A172 (cell line): Measurements from ENCODE around the gene DIP2C. TPM values are rescaled to one million over a fixed set of nuclear protein-coding genes. Genes with fewer than 3 reads are reported as not detected.

Experiments
- DNase-seq: peaks from one replicate; pipeline ENCODE4 v3.0.0-alpha.2; 2015; ENCODE audit warnings: low spot score
- total RNA-seq: library from RNA; depleted of rRNA; stranded (reverse); fragments of >200 nt; shearing (Covaris generic); gene quantifications from 2 replicates; pipeline ENCODE4 v1.2.3, GENCODE V29; 2014

The DIP2C gene
- total RNA-seq, 1 experiment from 2014 or later: 12.8 TPM

- no peak for DNase-seq
Measured at GRCh38 chr10:627032-627992, 62.2 kb downstream of the DIP2C start.

DNA sequence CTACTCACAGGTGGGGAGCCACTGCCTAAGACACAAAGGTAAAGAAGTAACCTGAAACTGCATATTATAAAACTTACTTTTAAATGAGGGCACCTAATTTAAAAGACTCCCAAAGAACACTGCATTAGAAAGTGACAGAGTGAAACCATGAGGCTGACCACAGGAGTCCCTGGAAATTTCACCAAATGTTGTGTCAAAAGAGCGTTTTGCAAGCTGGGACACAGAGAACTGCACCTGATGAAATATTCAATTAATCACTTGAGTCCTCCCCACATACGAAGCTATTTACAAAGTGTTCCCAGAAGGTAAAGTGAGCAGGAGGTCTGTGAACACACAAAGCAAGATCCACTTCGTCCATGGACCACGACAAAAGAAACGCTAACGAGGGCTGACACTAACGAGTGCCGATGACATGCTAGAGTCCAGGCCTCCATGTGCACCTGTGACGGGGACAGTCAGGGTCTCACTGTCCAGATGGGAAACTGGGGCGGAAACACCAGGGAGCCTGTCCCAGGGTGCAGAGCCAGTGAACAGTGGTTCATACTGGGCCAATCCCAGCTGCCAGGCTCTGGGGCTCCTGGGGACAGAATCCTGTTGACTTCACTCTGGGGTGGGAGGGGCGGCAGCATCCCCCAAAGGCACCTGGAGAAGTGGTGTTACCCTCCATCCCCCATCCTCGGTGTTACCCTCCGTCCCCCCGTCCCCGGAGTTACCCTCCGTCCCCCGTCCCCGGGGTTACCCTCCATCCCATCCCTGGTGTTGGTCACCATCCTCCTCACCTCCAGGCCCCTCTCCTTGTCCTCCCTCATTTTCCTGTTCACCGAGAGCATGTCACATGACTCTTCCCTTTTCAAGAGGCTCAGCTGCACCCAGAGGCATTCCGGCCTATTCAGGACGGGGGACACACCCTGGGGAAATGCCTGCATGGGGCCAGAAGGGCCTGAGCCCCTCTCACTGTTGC, 63.4 kb downstream of the DIP2C start:
- no peak for DNase-seq

- no peak for DNase-seq
Measured at GRCh38 chr10:625333-625696, 64.2 kb downstream of the DIP2C start.

DNA sequence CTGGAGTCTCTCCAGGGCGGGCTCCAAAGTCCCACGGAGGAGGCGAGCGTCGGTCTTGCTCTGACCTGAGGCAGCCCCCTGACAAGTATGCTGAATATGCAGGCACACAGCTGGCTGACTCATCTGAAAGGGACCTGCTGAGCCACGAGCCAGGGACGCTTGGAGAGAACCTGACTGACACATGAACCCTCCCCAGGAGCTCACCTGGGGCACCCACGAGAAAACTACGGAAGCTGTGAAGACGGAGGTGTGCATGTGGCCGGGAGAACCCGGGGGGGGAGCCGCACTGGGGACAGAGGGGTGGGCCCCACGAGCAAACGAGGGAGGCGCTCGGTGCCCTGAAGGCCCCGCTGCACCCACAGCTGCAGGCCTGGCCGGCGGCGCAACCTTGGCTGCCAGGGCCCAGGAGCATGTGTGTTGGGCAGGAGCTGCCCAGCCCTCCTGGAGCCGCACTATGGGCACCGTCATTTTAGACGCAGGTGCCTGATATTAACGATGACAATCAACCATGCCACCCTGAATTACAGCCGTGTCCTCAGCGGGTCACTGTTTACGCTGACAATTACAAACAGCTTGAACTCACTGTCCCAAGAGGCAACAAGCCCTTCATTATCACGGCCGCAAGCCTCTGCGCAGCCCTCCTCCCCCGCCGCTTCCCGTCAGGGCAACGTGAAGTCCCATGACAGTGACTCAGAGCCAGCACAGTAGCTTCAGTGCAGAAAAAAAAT, 64.7 kb downstream of the DIP2C start:
- peak; percentile 83 for DNase-seq

DNA sequence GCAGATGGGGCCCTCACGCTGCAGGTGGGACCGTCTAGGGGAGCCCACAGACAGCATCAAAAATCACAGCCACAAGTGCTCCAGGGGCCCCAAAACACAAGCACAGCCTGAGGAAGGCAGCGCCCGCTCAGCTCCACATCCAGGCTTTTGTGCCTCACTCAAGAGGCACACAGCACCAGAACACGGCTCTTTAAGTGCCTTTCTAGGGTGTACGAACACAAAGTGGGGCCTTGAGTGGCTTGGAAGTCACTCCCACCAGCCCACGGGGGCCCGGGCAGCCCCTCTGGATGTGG, 65.2 kb downstream of the DIP2C start:
- DNase-seq: no peak

GRCh38 chr10:623477-624311, 65.8 kb downstream of the DIP2C start:
- DNase-seq: no peak

GRCh38 chr10:623014-623413, 66.5 kb downstream of the DIP2C start:
- no peak for DNase-seq

DNA sequence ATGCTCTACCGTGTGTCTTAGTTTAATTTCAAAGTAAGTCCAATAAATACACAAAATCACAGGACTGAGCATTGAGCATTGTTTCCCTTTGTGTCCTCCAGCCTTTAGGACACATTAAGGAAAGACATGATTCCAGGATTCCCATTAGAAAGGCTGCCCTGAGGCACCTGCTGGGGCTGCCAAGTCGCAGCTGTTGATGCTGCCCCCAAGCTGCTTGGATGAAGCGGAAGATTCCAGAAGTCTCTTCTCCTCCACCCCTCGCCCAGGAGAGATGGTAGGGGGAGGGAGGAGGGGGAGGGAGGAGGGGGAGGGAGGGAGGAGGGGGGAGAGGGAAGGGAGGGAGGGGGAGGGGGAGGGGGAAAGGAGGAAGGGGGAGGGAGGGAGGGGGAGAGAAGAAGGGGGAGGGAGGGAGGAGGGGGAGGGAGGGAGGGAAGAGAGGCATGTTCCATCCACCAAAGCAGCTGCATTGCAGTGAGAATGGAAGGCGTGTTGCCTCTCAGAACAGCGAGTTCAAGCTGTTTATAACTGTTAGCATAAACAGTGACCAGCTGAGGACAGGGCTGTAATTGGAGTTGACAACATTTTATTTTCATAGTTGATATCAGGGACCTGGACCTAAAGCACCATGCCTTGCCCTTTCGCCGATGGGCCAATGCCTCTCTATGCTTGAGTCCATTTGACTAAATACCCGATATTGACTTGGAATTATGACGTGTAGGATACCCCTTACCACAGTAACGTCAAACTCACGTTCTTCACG, 67.3 kb downstream of the DIP2C start:
- DNase-seq: no peak

DNA sequence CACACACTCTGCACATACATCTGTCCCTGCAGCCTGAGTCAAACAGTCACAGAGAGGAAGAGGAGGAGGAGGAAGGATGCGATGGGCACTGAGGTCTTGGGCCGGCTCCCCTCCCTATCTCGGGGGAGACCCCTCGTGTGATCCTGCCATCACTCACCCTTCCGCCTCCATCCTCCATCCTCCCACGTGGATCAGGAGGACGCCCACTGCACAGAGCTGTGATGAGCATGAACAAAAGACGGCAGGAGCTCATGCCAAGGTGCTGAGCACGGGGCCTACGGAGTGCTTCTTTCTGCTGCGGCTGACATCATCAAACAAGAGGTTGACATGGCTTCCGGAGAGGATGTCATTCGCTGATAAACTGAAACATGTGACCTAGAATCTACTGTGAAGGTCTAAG, 68.0 kb downstream of the DIP2C start:
- DNase-seq: no peak

DNA sequence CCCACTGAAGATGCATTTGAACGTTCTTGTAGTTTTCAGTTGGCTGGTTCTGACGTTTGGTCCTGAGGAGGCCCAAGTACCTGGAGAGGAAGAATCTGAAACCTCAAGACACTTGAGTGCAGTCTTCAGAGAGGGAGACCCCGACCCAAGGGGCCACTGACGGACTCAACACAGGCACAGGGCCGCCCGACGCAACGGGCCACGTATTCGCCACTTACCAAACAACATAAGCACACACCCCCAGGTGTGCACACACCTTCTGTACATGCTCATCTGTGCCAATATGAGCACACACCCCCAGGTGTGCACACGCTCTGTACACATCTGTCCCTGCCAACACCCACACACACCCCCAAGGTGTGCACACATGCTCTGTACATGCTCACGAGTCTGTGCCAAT, 68.5 kb downstream of the DIP2C start:
- no peak for DNase-seq

DNA sequence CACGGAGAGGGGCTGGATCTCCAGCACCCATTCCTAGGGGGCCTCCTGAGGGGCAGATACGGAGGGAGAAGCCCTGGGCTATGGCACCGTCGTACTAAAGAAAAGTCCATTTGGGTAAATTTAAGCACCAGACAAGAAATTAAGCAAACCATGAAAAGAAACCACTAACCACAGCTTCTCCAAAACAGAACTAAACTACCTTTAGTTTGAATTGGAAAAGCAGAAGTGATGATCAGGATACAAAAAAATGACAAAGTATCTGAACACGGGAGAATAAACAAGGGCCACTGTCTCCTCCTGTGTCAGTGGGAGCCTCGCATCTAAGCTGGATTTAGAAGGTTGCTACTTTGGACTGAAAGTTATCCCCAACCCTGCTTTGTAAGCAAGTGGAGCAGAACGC, 69.1 kb downstream of the DIP2C start:
- no peak for DNase-seq

GRCh38 chr10:619710-620109, 69.8 kb downstream of the DIP2C start:
- DNase-seq: no peak

GRCh38 chr10:618229-618989, 71.1 kb downstream of the DIP2C start:
- DNase-seq: no peak

DNA sequence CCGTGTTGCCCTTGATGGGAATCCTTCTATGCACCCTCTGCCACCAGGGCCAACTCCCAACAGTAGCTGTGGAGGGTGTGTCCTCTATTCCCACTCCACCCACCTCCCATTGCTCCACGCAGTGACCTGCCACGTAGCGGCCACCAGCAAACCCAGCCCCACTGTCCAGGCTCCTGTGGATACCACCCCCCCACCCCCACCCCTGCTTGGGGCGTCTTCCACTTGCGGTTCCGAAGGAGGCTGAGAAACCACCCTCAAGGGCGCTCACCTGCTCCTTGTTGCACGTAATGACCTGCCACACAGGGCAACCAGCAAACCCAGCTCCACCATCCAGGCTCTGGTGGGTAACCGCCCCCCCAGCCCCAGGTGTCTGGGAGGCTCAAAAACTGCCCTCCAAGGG, 72.0 kb downstream of the DIP2C start:
- no peak for DNase-seq

DNA sequence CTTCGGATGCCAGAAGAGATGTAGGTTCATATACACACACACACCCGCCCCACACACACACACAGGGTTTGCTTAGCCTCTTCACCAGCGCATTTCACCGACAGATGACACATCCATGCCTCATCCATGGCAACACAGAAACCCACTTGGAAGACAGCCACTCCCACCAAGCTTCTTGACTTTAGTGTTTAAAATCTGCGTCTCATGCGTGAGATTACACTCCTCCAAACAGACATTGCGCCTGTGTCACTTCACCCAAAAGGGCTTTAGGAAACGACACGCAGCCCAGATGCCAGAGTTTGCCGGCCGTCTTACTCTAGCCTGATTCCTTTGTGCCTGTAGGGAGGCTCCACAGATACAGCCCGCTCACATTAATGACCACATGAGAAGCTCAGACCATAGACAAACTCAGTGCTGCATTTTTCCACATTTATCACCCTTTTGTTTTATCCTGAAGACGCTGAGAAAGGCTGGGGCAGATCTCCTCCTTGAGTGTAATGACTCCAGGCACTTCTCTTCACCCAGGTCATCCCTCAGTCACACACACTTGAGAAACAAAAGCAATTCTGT, 73.8 kb downstream of the DIP2C start:
- no peak for DNase-seq

GRCh38 chr10:614790-615582, 74.5 kb downstream of the DIP2C start:
- DNase-seq: no peak

GRCh38 chr10:614139-614711, 75.2 kb downstream of the DIP2C start:
- DNase-seq: no peak
